Right lobe of liver (tissue), 4 donors: Measurements from ENCODE around the gene WAS.

Experiments
- POLR2A ChIP-seq: fragments of 450-650 bp; IDR thresholded peaks from one replicate; pipeline ENCODE4 v1.6.1; 2017; ENCODE audit warnings: antibody characterized with exemption, mild to moderate bottlenecking
- TF ChIP-seq, protein P1 (sequence below), 4 donors: fragments of 200-600 bp in 3 of 4; fragments of 450-650 bp in 1 of 4; IDR thresholded peaks; one replicate each; pipeline versions ENCODE4 v1.5.1 to v1.8.0; 2016 to 2022; ENCODE audit warnings: antibody characterized with exemption in 4 of 4, mild to moderate bottlenecking in 2 of 4
- donor health status: DM: no; HTN: no; CAD: no.
- donor health status: DM: no; HTN: no; CAD: no.
- donor health status: DM: no; HTN: yes; CAD: no.

DNA sequence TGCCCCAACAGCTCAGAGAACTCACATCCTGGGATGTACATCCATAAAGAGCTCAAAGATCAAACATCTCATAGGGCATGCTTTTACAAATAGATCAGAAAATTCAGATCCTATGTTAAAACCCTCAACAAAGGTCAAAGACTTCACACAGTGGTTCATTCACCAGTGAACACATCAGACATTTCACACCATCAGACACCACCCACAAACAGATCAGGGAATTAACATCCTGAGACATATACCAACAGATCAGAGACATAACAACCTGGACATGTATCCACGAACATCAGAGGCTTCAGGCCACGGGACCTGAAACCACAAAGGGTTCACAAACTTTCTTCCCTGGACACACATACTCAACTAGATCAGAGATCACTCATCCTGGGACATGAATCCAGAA lies 36.4 kb downstream of the WAS start:
- TF ChIP-seq, protein P1, sequence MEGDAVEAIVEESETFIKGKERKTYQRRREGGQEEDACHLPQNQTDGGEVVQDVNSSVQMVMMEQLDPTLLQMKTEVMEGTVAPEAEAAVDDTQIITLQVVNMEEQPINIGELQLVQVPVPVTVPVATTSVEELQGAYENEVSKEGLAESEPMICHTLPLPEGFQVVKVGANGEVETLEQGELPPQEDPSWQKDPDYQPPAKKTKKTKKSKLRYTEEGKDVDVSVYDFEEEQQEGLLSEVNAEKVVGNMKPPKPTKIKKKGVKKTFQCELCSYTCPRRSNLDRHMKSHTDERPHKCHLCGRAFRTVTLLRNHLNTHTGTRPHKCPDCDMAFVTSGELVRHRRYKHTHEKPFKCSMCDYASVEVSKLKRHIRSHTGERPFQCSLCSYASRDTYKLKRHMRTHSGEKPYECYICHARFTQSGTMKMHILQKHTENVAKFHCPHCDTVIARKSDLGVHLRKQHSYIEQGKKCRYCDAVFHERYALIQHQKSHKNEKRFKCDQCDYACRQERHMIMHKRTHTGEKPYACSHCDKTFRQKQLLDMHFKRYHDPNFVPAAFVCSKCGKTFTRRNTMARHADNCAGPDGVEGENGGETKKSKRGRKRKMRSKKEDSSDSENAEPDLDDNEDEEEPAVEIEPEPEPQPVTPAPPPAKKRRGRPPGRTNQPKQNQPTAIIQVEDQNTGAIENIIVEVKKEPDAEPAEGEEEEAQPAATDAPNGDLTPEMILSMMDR (IDR thresholded peaks at IDR 0.05), result no peak
- no peak for TF ChIP-seq POLR2A
